GM13977 (cell line): ENCODE data around the gene DUSP28.

Experiments used
- DNase-seq: peaks from one replicate; pipeline ENCODE4 v3.0.0; 2012; ENCODE audit warnings: low spot score
- in situ Hi-C: fragments of 300-500 bp; cut with MboI; formaldehyde crosslinking; loops from one replicate; pipeline ENCODE4 v1.12.0; 2022; ENCODE audit warnings: low sequenced_read_pairs, low pct_unique_long_range_greater_than_20kb, mixed read lengths, inconsistent platforms; ENCODE audit not compliant: unreplicated experiment
- TF ChIP-seq, protein P1 (sequence below): IDR thresholded peaks from 2 replicates; pipeline ENCODE4 v1.5.1; 2012; ENCODE audit warnings: mild to moderate bottlenecking, control low read depth; ENCODE audit not compliant: insufficient read depth; ENCODE audit errors: extremely low read depth, missing control alignments

The DUSP28 gene

DNA sequence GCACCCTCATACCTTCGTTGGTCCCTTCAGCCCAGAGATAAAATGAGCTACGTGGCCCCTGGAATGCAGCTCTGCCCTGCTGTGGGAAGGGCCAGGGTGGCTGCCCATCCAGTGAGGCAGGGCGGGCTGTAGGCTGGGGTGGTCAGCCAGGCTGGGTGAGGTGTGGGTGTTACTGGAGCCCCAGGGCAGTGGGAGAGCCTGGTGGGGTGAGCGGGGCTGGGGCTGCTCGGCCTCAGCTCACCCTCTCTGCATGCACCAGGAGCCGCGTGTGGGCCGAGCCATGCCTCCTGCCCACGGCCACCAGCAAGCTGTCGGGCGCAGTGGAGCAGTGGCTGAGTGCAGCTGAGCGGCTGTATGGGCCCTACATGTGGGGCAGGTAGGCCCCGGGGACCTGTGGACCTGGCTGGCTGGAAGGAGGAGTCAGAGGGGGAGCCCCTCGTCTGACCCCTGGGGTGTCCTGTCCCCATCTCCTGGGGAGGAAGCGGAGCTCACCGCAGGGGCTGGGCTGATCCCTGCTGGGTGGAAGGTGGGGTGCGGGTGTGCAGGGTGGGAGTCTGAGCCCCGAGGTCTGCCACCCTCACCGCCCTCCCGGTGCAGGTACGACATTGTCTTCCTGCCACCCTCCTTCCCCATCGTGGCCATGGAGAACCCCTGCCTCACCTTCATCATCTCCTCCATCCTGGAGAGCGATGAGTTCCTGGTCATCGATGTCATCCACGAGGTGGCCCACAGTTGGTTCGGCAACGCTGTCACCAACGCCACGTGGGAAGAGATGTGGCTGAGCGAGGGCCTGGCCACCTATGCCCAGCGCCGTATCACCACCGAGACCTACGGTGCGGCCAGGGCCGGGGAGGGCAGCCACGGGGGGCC, 13.6 kb downstream of the DUSP28 start:
- in situ Hi-C loops: no loop called here
- no peak for DNase-seq
- TF ChIP-seq, protein P1, sequence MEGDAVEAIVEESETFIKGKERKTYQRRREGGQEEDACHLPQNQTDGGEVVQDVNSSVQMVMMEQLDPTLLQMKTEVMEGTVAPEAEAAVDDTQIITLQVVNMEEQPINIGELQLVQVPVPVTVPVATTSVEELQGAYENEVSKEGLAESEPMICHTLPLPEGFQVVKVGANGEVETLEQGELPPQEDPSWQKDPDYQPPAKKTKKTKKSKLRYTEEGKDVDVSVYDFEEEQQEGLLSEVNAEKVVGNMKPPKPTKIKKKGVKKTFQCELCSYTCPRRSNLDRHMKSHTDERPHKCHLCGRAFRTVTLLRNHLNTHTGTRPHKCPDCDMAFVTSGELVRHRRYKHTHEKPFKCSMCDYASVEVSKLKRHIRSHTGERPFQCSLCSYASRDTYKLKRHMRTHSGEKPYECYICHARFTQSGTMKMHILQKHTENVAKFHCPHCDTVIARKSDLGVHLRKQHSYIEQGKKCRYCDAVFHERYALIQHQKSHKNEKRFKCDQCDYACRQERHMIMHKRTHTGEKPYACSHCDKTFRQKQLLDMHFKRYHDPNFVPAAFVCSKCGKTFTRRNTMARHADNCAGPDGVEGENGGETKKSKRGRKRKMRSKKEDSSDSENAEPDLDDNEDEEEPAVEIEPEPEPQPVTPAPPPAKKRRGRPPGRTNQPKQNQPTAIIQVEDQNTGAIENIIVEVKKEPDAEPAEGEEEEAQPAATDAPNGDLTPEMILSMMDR: no peak

DNA sequence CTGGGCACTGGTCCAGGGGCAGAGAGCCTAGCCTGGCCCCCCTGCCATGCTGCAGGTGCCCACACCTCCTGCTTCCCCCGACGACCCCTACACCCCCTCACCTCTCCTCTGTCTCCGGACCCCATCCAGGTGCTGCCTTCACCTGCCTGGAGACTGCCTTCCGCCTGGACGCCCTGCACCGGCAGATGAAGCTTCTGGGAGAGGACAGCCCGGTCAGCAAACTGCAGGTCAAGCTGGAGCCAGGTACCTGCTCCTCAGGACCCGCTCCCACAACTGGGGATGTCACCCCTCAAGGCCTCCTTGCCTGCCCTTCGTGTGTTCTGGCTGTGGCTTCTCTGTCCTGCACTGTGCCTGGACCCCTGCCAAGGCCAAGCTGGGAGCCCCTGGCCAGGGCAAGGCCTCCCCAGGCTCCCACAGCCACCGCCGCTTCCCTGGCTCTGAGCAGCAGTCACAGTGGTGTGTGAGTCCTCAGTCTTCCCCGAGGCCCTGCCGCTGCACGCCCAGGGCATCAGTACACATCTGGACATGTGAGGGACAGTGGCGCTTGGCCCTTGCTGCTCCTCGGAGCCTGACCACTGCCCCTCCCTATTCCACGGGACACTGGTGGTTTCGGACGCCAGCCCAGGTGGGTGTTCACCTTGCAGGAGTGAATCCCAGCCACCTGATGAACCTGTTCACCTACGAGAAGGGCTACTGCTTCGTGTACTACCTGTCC, 14.4 kb downstream of the DUSP28 start:
- in situ Hi-C loops: no loop called here
- TF ChIP-seq, protein P1: no peak
- DNase-seq: no peak

DNA sequence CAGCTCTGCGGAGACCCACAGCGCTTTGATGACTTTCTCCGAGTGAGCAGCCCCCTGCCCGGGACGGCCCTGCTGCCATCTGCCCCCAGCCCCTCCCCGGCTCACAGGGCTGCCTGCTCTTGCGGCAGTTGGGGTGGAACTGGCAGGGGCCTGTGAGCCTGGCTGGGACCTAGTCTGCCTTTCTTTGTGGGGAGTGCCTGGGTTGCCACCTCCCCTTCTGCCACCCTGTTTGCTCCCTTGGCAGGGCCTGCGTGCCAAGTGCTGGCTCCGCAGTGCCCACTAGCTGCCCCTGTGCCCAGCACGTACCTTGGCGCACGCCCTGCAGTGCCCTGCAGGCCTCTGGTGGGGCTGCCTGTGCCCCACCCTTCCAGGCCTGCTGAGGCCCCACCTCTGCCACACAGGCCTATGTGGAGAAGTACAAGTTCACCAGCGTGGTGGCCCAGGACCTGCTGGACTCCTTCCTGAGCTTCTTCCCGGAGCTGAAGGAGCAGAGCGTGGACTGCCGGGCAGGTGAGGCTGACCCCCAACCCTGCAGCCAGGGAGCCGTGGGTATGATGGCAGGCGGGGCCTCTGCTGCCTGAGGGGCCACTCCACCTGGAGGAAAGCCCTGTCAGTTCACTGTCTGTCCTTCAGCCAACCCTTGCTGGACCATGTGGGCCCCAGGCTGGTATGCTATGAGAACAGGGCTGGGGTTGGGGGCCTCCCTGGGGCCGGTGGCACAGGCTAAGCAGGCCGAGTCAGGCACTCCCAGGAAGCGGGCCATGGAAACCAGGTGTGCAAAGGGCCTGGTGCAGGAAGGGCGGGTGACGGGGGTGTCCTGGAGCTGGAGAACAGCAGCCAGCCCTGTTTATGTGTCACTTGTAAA, 15.2 kb downstream of the DUSP28 start:
- no peak for DNase-seq
- TF ChIP-seq, protein P1: no peak
- in situ Hi-C loops: no loop called here

DNA sequence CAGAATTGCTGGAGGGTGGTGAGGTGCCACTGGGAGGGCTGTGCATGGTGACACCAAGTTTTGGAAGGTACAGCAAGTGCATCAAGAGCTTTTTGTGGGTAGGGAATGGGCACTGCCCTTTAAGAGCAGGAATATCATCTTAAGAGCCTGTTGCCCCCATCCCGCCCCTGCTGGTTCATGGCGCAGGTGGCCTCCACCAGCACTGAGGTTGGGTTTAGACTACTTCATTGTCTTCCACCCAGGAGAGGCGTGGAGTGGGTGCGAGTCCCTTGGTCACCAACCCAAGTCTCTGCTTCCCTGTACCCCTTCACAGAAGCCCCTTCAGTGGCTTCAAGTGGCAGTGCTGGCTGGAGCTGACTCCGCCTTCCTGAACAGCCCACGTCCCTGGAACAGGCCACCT, 15.9 kb downstream of the DUSP28 start:
- TF ChIP-seq, protein P1: no peak
- in situ Hi-C loops: no loop called here

DNA sequence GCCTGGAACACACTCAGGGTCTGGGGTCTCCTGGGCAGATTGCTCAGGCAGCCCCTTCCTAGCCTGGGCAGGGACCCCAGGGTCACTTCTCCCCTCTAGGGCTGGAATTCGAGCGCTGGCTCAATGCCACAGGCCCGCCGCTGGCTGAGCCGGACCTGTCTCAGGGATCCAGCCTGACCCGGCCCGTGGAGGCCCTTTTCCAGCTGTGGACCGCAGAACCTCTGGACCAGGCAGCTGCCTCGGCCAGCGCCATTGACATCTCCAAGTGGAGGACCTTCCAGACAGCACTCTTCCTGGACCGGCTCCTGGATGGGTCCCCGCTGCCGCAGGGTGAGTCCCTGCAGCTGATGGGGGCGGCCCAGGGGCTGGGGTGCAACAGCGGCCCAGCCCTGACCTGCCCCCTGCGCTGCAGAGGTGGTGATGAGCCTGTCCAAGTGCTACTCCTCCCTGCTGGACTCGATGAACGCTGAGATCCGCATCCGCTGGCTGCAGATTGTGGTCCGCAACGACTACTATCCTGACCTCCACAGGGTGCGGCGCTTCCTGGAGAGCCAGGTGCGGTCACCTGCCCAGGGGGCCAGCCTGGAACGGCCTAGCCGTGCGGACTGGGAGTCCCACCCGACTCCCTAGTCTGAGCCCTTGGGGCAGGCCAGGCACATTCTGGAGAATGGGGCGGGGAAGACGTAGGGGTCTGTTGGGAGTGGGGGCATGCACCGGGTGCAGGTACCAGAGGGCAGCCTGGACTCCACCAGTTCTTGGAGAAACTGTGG, 16.5 kb downstream of the DUSP28 start:
- TF ChIP-seq, protein P1: no peak
- DNase-seq: no peak
- in situ Hi-C loops: no loop called here

More for the DNA sequence above, 15.9 kb downstream of the DUSP28 start:
- DNase-seq: no peak
